PC-9 (cell line): ENCODE data around the gene SLC17A1. TPM values are rescaled to one million over a fixed set of nuclear protein-coding genes. Genes with fewer than 3 reads are reported as not detected.
"Not testable (repeated sequence)": the region's sequence is repeated elsewhere in the genome, so short reads cannot be mapped to it uniquely, and the experiment has no call there.

Experiments used
- BruUV-seq: library from RNA; stranded (reverse); fragments of 400-500 nt; replicated peaks from 2 replicates; lab custom pipeline; 2021; lab: Mats Ljungman, UMichigan
- CTCF ChIA-PET: fragments of 300-600 bp; sonication (Branson Sonifier 250); formaldehyde crosslinking; loops from one replicate; lab custom pipeline; 2022; ENCODE audit warnings: antibody characterized with exemption; lab: Charles Lee
- POLR2A ChIA-PET: fragments of 300-600 bp; sonication (Branson Sonifier 250); formaldehyde crosslinking; loops from one replicate; lab custom pipeline; 2022; ENCODE audit warnings: antibody characterized with exemption; ENCODE audit not compliant: unreplicated experiment; lab: Charles Lee
- DNase-seq, 2 experiments: peaks; one replicate each; pipeline versions ENCODE4 v3.0.0 to v3.0.0-alpha.2; 2015 to 2022; ENCODE audit warnings: mixed read lengths in 1 of 2
- H2AFZ ChIP-seq: fragments of 200-600 bp; sonication (generic); 2 replicates; pipeline ENCODE4 v1.8.1; 2017; ENCODE audit warnings: antibody characterized with exemption
- H3F3A ChIP-seq: fragments of 200-600 bp; sonication (generic); 2 replicates; pipeline ENCODE4 v1.8.1; 2017; ENCODE audit warnings: antibody characterized with exemption, mild to moderate bottlenecking, low read depth; ENCODE audit not compliant: insufficient read depth
- H3K27ac ChIP-seq: fragments of 200-600 bp; sonication (generic); 2 replicates; pipeline ENCODE4 v1.6.1; 2016; ENCODE audit warnings: mixed run types
- H3K27me3 ChIP-seq: fragments of 200-600 bp; sonication (generic); 2 replicates; pipeline ENCODE4 v1.6.1; 2016; ENCODE audit warnings: low read depth, mixed run types; ENCODE audit not compliant: insufficient read depth
- H3K36me3 ChIP-seq: fragments of 200-600 bp; sonication (generic); 2 replicates; pipeline ENCODE4 v1.6.1; 2016; ENCODE audit warnings: low read depth, mixed run types
- H3K4me1 ChIP-seq: fragments of 200-600 bp; sonication (generic); replicated peaks from 2 replicates; pipeline ENCODE4 v1.6.1; 2016; ENCODE audit warnings: mixed run types; ENCODE audit not compliant: insufficient read depth
- H3K4me2 ChIP-seq: fragments of 200-600 bp; sonication (generic); 2 replicates; pipeline ENCODE4 v1.6.1; 2017; ENCODE audit warnings: mixed run types
- H3K4me3 ChIP-seq: fragments of 200-600 bp; sonication (generic); 2 replicates; pipeline ENCODE4 v1.6.1; 2016; ENCODE audit warnings: mixed run types
- H3K79me2 ChIP-seq: fragments of 200-600 bp; sonication (generic); 2 replicates; pipeline ENCODE4 v1.6.1; 2017; ENCODE audit warnings: low read depth, mixed run types
- H3K9me2 ChIP-seq: fragments of 200-600 bp; sonication (generic); 2 replicates; pipeline ENCODE4 v1.8.1; 2017; ENCODE audit warnings: mild to moderate bottlenecking; ENCODE audit not compliant: insufficient read depth
- H3K9me3 ChIP-seq: fragments of 200-600 bp; sonication (generic); 2 replicates; pipeline ENCODE4 v1.8.1; 2016; ENCODE audit warnings: low read depth; ENCODE audit not compliant: insufficient read depth
- H4K20me1 ChIP-seq: fragments of 200-600 bp; sonication (generic); 2 replicates; pipeline ENCODE4 v1.8.1; 2017; ENCODE audit not compliant: insufficient read depth
- CTCF ChIP-seq: fragments of 200-600 bp; sonication (generic); conservative IDR thresholded peaks from 2 replicates; pipeline ENCODE4 v1.6.1; 2017; ENCODE audit warnings: mixed run types, antibody characterized with exemption, mild to moderate bottlenecking, moderate library complexity
- EZH2 ChIP-seq: fragments of 200-600 bp; sonication (generic); IDR thresholded peaks from 2 replicates; pipeline ENCODE4 v1.8.0; 2017; ENCODE audit warnings: antibody characterized with exemption, low read depth
- intact Hi-C: fragments of 100-400 bp; cut with micrococcal nuclease; formaldehyde crosslinking; loops from one replicate; pipeline ENCODE4 v1.10.0; 2022; ENCODE audit not compliant: unreplicated experiment
- total RNA-seq: library from RNA; stranded (reverse); gene quantifications from 2 replicates; pipeline ENCODE4 v1.2.3, GENCODE V29; 2021

Gene SLC17A1
- total RNA-seq, 1 experiment from 2014 or later: not detected

GRCh38 chr6:25753079-25753478 is 78.8 kb downstream of the SLC17A1 start:
- ChIA-PET CTCF (no interaction called here), POLR2A (no interaction called here)
- no peak for TF ChIP-seq EZH2
- no peak for TF ChIP-seq CTCF
- H3K4me3 ChIP-seq: no peak overlapping the region
- H3K9me2 ChIP-seq: no peaks in the 10 kb centered on the region
- H2AFZ ChIP-seq: no peak overlapping the region
- no peaks in the 10 kb centered on the region for H3K36me3 ChIP-seq
- 0 out of 2 replicates have a peak, but pooled peaks cover 3% of the 10 kb centered on the region for H3K4me1 ChIP-seq
- intact Hi-C loops: no loop called here
- no peaks in the 10 kb centered on the region for H3K79me2 ChIP-seq
- no peak overlapping the region for H3K27ac ChIP-seq
- H4K20me1 ChIP-seq: no peaks in the 10 kb centered on the region
- no TSS peak for BruUV-seq
- H3K4me2 ChIP-seq: no peak overlapping the region
- no peaks in the 10 kb centered on the region for H3K9me3 ChIP-seq
- no peak for DNase-seq
- no peaks in the 10 kb centered on the region for H3K27me3 ChIP-seq
- no peaks in the 10 kb centered on the region for H3F3A ChIP-seq

GRCh38 chr6:25750906-25751305 is 80.9 kb downstream of the SLC17A1 start:
- Histone ChIP-seq H4K20me1 (no peaks in the 10 kb centered on the region), H3K4me1 (0 out of 2 replicates have a peak, but pooled peaks cover 3% of the 10 kb centered on the region), H3F3A (no peaks in the 10 kb centered on the region), H3K79me2 (no peaks in the 10 kb centered on the region), H3K9me3 (no peaks in the 10 kb centered on the region), H2AFZ (no peak overlapping the region), H3K27ac (no peak overlapping the region), H3K4me2 (no peak overlapping the region), H3K4me3 (no peak overlapping the region), H3K9me2 (no peaks in the 10 kb centered on the region), H3K27me3 (no peaks in the 10 kb centered on the region), H3K36me3 (no peaks in the 10 kb centered on the region)
- TF ChIP-seq EZH2 (no peak), CTCF (no peak)
- no peak for DNase-seq
- intact Hi-C loops: no loop called here
- BruUV-seq: no TSS peak
- ChIA-PET POLR2A (no interaction called here), CTCF (no interaction called here)

- no peak overlapping the region for H2AFZ ChIP-seq
- no peaks in the 10 kb centered on the region for H4K20me1 ChIP-seq
- TF ChIP-seq EZH2 (no peak), CTCF (no peak)
- no peaks in the 10 kb centered on the region for H3K79me2 ChIP-seq
- no peaks in the 10 kb centered on the region for H3K27me3 ChIP-seq
- BruUV-seq: no TSS peak
- intact Hi-C loops: no loop called here
- CTCF ChIA-PET: no interaction called here
- H3K36me3 ChIP-seq: no peaks in the 10 kb centered on the region
- no peaks in the 10 kb centered on the region for H3K9me3 ChIP-seq
- no peak for DNase-seq
- no peak overlapping the region for H3K27ac ChIP-seq
- no peak overlapping the region for H3K4me2 ChIP-seq
- no peaks in the 10 kb centered on the region for H3K4me1 ChIP-seq
- no peaks in the 10 kb centered on the region for H3K9me2 ChIP-seq
- H3F3A ChIP-seq: no peaks in the 10 kb centered on the region
- no peak overlapping the region for H3K4me3 ChIP-seq
- POLR2A ChIA-PET: no interaction called here
Observed at GRCh38 chr6:25749837-25750236, 82.0 kb downstream of the SLC17A1 start.

- not testable (repeated sequence) for H3K4me1 ChIP-seq
Observed at GRCh38 chr6:25748601-25749517, 83.0 kb downstream of the SLC17A1 start.

More at GRCh38 chr6:25748601-25749517, 83.0 kb downstream of the SLC17A1 start:
- H3K27me3 ChIP-seq, DNase-seq, H4K20me1 ChIP-seq, CTCF ChIA-PET, H3K27ac ChIP-seq, H2AFZ ChIP-seq, H3K9me3 ChIP-seq, H3K4me2 ChIP-seq, H3K79me2 ChIP-seq, H3K36me3 ChIP-seq, H3K9me2 ChIP-seq, H3F3A ChIP-seq, intact Hi-C loops, H3K4me3 ChIP-seq, BruUV-seq: not testable (repeated sequence)
- POLR2A ChIA-PET: interaction anchor here (0.7 kb wide), 1 partner anchor 451 kb away, joined by 3 read pairs; a partner anchor contains a TSS
